IPS DF 6.9 (cell line): ENCODE results near the gene UNK.

Experiments used
- DNase-seq: peaks from one replicate; pipeline ENCODE4 v3.0.0-alpha.2; 2013; ENCODE audit warnings: low read depth, low spot score
- H3K27ac ChIP-seq: one replicate; pipeline ENCODE4 v1.5.1; 2013; ENCODE audit warnings: low read length, control low read depth
- H3K27me3 ChIP-seq: 2 replicates; pipeline ENCODE4 v1.6.1; 2013; ENCODE audit warnings: mild to moderate bottlenecking, low read length; ENCODE audit not compliant: control insufficient read depth, insufficient read depth
- H3K36me3 ChIP-seq: 2 replicates; pipeline ENCODE4 v1.6.1; 2013; ENCODE audit warnings: low read length; ENCODE audit not compliant: control insufficient read depth, insufficient read depth
- H3K4me1 ChIP-seq: 2 replicates; pipeline ENCODE4 v1.6.1; 2013; ENCODE audit warnings: low read length; ENCODE audit not compliant: control insufficient read depth, insufficient read depth
- H3K4me3 ChIP-seq: 2 replicates; pipeline ENCODE4 v1.5.1; 2013; ENCODE audit warnings: mild to moderate bottlenecking, low read length
- H3K9me3 ChIP-seq: 2 replicates; pipeline ENCODE4 v1.6.1; 2013; ENCODE audit warnings: low read length, inconsistent platforms; ENCODE audit not compliant: control insufficient read depth, insufficient read depth
- WGBS: extraction: QIAGEN DNeasy Blood & Tissue Kit; methylation state at CpG from one replicate; pipeline ENCODE4 v1.1.7; 2013; ENCODE audit warnings: mixed read lengths, missing lambda C conversion rate; ENCODE audit not compliant: insufficient read length, insufficient coverage; 5-methylcytosine and 5-hydroxymethylcytosine counted together

Gene UNK

GRCh38 chr17:75814900-75815373 lies 30.3 kb downstream of the UNK start:
- Histone ChIP-seq H3K9me3 (no peaks in the 10 kb centered on the region), H3K4me1 (no peaks in the 10 kb centered on the region), H3K4me3 (no peak overlapping the region), H3K27me3 (no peaks in the 10 kb centered on the region), H3K27ac (no peak overlapping the region), H3K36me3 (peaks cover 65% of the 10 kb centered on the region)
- no CpG with 5 or more reads among the region's 13 CpGs for WGBS
- DNase-seq, result no peak

DNA sequence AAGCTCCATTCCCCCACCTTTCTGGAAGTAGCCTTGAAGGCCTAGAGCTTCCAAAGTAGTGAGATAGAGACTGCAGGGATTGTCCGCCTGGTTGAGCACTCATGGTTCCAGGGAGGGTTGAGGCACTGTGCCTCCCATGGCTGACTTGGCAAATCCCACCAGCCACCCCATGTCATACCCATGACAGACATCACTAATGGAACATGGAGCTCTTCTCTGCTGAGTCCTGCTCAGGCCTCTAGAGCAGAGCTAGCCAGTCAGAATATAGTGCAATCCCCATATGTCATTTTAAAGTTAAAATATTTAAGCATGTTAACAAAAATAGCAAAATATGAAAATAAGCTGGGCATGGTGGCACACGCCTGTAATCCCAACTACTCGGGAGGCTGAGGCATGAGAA lies 30.8 kb downstream of the UNK start:
- no CpG with 5 or more reads among the region's 3 CpGs for WGBS
- H3K36me3 ChIP-seq, result peaks cover 69% of the 10 kb centered on the region

DNA sequence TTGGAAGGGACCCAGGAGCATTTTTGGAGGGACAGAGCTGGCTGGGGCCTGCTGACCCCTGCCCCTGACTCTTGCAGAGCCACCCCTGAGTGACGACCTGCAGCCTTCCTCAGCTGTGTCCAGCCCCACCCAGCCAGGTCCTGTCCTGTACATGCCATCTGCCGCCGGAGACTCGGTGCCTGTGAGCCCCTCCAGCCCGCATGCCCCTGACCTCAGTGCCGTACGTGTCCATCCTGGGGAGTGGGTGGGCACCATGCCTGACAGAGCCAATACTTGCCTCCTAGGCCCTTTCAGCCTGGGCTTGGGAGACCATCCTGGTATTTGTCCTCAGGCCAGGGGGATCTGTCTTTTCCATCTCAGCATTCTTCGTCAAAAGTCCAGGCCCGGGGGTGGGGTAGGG lies 32.1 kb downstream of the UNK start:
- DNase-seq, result no peak
- H3K27me3 ChIP-seq, result no peaks in the 10 kb centered on the region
- no peaks in the 10 kb centered on the region for H3K9me3 ChIP-seq
- H3K4me1 ChIP-seq, result no peaks in the 10 kb centered on the region
- H3K4me3 ChIP-seq, result no peak overlapping the region
- H3K27ac ChIP-seq, result no peak overlapping the region
- no CpG with 5 or more reads among the region's 9 CpGs for WGBS
- peaks cover 73% of the 10 kb centered on the region for H3K36me3 ChIP-seq

More for the DNA sequence above, 30.8 kb downstream of the UNK start:
- no peaks in the 10 kb centered on the region for H3K4me1 ChIP-seq
- no peaks in the 10 kb centered on the region for H3K27me3 ChIP-seq
- no peak overlapping the region for H3K27ac ChIP-seq
- no peak overlapping the region for H3K4me3 ChIP-seq
- no peaks in the 10 kb centered on the region for H3K9me3 ChIP-seq
- DNase-seq, result no peak

- no peak overlapping the region for H3K27ac ChIP-seq
- no peak for DNase-seq
- no peaks in the 10 kb centered on the region for H3K4me1 ChIP-seq
- WGBS, result no CpG with 5 or more reads among the region's 6 CpGs
- no peaks in the 10 kb centered on the region for H3K9me3 ChIP-seq
- no peaks in the 10 kb centered on the region for H3K27me3 ChIP-seq
- peaks cover 70% of the 10 kb centered on the region for H3K36me3 ChIP-seq
- H3K4me3 ChIP-seq, result no peak overlapping the region
These were observed 33.0 kb downstream of the UNK start for GRCh38 chr17:75817571-75817970.

GRCh38 chr17:75818326-75818885 lies 33.8 kb downstream of the UNK start:
- Histone ChIP-seq H3K4me1 (no peaks in the 10 kb centered on the region), H3K9me3 (no peaks in the 10 kb centered on the region), H3K4me3 (no peak overlapping the region), H3K27me3 (no peaks in the 10 kb centered on the region), H3K27ac (no peak overlapping the region), H3K36me3 (peaks cover 66% of the 10 kb centered on the region)
- no CpG with 5 or more reads among the region's 16 CpGs for whole genome bisulfite sequencing
- DNase-seq, result no peak

GRCh38 chr17:75819116-75819515 lies 34.5 kb downstream of the UNK start:
- H3K4me1 ChIP-seq, result no peaks in the 10 kb centered on the region
- peaks cover 63% of the 10 kb centered on the region for H3K36me3 ChIP-seq
- H3K4me3 ChIP-seq, result no peak overlapping the region
- no CpG with 5 or more reads among the region's 7 CpGs for WGBS
- H3K27me3 ChIP-seq, result no peaks in the 10 kb centered on the region
- H3K27ac ChIP-seq, result no peak overlapping the region
- no peaks in the 10 kb centered on the region for H3K9me3 ChIP-seq
- DNase-seq, result no peak

GRCh38 chr17:75819678-75820077 lies 35.1 kb downstream of the UNK start:
- no CpG with 5 or more reads among the region's 16 CpGs for WGBS
- H3K9me3 ChIP-seq, result no peaks in the 10 kb centered on the region
- H3K4me3 ChIP-seq, result no peak overlapping the region
- no peaks in the 10 kb centered on the region for H3K27me3 ChIP-seq
- no peak overlapping the region for H3K27ac ChIP-seq
- no peak for DNase-seq
- H3K36me3 ChIP-seq, result peaks cover 64% of the 10 kb centered on the region
- H3K4me1 ChIP-seq, result no peaks in the 10 kb centered on the region

- no peaks in the 10 kb centered on the region for H3K27me3 ChIP-seq
- H3K4me3 ChIP-seq, result no peak overlapping the region
- H3K36me3 ChIP-seq, result peaks cover 59% of the 10 kb centered on the region
- H3K27ac ChIP-seq, result no peak overlapping the region
- no CpG with 5 or more reads among the region's 21 CpGs for WGBS
- no peaks in the 10 kb centered on the region for H3K9me3 ChIP-seq
- DNase-seq, result no peak
- H3K4me1 ChIP-seq, result no peaks in the 10 kb centered on the region
These were observed 35.8 kb downstream of the UNK start for GRCh38 chr17:75820094-75821080.

- peaks cover 56% of the 10 kb centered on the region for H3K36me3 ChIP-seq
- H3K27me3 ChIP-seq, result no peaks in the 10 kb centered on the region
- H3K4me3 ChIP-seq, result no peak overlapping the region
- no peaks in the 10 kb centered on the region for H3K9me3 ChIP-seq
- H3K4me1 ChIP-seq, result no peaks in the 10 kb centered on the region
- no CpG with 5 or more reads among the region's 7 CpGs for WGBS
- no peak for DNase-seq
- H3K27ac ChIP-seq, result no peak overlapping the region
These were observed 36.9 kb downstream of the UNK start for GRCh38 chr17:75821552-75821951.

DNA sequence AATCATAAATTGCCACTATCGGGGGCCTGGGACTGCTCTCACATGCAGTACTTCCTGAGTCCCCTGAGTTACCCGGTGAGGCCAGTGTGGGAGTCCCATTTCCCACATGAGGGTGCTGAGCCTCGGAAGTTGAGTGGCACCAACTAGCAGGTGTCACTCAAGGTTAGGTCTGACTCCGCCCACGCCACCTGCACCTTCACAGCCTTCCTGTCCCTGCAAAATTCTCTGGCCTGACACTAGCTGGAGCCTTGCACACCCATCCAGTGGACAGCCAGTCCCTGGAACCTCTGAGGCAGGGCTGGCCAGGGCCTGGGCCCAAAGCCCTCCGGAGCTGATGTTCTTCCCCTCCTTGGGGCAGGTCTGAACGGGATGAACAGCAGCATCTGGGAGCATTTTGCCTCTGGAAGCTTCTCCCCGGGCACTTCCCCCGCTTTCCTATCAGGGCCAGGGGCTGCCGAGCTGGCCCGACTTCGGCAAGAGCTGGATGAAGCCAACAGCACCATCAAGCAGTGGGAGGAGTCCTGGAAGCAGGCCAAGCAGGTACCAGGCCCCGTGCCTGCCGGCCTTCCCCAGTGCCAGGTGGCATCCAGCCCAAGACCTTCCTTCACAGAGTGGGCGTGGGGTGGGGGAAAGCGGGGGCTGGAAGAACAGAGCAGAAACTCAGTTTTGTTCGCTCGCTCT lies 37.7 kb downstream of the UNK start:
- H3K9me3 ChIP-seq, result no peaks in the 10 kb centered on the region
- H3K4me1 ChIP-seq, result 0 out of 2 replicates have a peak, but pooled peaks cover under 1% of the 10 kb centered on the region
- no peaks in the 10 kb centered on the region for H3K27me3 ChIP-seq
- H3K27ac ChIP-seq, result no peak overlapping the region
- no peak for DNase-seq
- no CpG with 5 or more reads among the region's 18 CpGs for WGBS
- peaks cover 50% of the 10 kb centered on the region for H3K36me3 ChIP-seq
- no peak overlapping the region for H3K4me3 ChIP-seq
